Fibroblast of mammary gland (primary cell): ENCODE results near the gene KIFC1.
"Not testable (repeated sequence)": the region's sequence is repeated elsewhere in the genome, so short reads cannot be mapped to it uniquely, and the experiment has no call there.

Experiments used
- DNase-seq: peaks from one replicate; pipeline ENCODE4 v3.0.0-alpha.2; 2010; ENCODE audit warnings: low read depth
- H3K4me3 ChIP-seq: 2 replicates; pipeline ENCODE4 v1.5.1; 2011; ENCODE audit warnings: low read depth, mild to moderate bottlenecking, low read length, moderate library complexity; ENCODE audit not compliant: control insufficient read depth
- CTCF ChIP-seq: conservative IDR thresholded peaks from 2 replicates; pipeline ENCODE4 v1.5.1; 2011; ENCODE audit warnings: low read depth, low read length, inconsistent platforms; ENCODE audit not compliant: control insufficient read depth, insufficient read depth

KIFC1 gene

DNA sequence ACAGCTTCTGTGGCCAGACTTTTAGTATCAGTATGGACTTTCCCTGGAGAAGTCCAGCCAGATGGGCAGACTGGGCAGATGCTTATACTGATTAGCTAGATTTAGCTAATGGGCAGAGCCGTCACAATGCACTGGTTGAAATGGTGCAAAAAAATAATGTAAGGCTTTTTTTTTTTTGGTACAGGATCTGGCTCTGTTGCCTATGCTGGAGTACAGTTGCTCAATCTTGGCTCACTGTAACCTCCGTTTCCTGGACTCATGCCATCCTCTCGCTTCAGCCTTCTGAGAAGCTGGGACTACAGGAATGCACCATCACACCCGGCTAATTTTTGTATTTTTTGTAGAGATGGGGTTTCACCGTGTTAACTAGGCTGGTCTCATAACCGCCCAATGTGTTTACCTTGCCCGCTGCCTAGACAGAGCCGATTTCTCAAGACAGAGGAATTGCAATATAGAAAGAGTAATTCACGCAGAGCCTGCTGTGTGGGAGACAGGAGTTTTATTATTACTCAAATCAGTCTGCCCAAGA lies 16.4 kb upstream of the KIFC1 start:
- no peak for TF ChIP-seq CTCF
- peak overlapping the region; percentile 3 for H3K4me3 ChIP-seq
- peak; percentile 93 for DNase-seq

GRCh38 chr6:33377171-33377570 lies 14.5 kb upstream of the KIFC1 start:
- peak; percentile 67 for DNase-seq
- TF ChIP-seq CTCF: no peak
- no peak overlapping the region for H3K4me3 ChIP-seq

DNA sequence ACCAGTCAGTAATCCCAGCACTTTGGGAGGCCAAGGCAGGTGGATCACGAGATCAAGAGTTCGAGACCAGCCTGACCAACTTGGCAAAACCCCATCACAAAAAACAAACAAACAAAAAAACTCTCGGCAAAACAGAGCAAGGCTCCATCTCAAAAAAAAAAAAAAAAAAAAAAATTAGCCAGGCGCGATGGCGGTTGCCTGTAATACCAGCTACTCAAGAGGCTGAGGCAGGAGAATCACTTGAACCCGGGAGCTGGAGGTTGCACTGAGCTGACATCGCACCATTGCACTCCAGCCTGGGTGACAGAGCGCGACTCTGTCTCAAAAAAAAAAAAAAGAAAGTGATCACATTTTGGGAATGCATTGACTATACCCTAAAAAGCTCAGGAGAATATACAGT lies 12.4 kb upstream of the KIFC1 start:
- not testable (repeated sequence) for H3K4me3 ChIP-seq, DNase-seq

DNA sequence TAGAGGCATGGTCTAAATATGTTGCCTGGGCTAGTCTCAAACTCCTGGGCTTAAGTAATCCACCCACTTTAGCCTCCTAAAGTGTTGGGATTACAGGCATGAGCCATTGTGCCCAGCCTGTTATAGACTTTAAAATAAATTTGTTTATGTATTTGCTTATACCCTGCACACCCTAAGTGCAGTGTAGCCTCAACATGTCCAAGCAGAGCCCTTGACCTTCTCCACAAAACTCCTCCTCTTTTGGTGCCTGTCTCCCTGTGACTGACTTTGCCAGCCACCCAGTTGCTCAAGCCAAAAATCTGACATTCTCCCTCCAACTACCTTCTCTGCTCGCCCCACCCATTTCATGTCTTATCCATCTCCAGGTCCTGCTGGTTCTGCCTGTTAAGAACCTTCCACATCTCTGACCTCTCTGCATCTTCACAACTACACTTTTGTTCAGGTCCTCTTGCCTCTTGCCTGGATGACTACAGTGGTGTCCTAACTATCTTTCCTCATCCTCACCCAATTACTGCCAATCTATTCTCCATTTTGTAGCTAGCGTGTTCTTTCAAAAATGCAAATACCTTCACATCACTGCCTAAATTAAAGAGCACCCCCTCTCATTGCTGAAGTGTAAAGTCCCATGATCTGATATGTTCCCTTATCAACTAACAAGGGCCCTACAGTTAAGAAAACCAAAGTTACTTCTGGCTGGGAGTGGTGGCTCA lies 11.2 kb upstream of the KIFC1 start:
- no peak for TF ChIP-seq CTCF
- no peak overlapping the region for H3K4me3 ChIP-seq

DNA sequence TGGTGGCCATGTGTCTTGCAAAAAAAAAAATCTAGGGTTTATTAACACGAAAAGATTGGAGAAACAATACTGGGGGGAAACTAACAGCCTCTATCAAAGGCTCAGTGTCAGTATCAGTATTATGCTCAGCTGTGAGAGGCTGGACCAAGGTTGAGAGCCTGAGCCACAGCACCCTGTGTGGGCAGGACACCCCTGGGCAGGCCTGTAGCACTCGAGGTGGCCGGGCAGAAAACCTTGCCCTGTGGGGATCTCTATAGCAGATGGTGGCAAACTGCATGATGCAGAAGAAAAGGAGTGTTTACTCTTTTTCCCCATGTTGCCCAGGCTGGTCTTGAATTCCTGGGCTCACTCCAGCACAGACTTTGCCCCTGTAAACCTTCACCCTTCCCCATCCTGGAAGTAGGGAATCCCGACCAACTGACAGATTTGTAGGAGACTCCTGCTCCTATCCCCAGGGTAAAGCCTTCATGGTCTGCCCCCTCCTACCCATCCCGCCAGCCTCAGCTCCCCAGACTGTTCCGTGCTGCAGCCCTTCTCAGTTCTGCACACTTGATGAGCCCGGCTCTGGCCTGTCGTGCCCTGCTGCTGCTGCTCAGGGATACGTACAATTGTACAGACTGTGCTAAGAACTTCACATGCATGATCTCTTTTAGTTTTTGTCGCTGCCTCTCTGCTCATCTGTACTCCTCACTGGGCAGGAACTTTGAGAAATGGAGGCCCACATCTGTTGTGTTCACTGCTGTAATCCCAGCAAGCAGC lies 8.0 kb upstream of the KIFC1 start:
- H3K4me3 ChIP-seq: no peak overlapping the region
- TF ChIP-seq CTCF: no peak
- no peak for DNase-seq

More for the DNA sequence above, 11.2 kb upstream of the KIFC1 start:
- no peak for DNase-seq

DNA sequence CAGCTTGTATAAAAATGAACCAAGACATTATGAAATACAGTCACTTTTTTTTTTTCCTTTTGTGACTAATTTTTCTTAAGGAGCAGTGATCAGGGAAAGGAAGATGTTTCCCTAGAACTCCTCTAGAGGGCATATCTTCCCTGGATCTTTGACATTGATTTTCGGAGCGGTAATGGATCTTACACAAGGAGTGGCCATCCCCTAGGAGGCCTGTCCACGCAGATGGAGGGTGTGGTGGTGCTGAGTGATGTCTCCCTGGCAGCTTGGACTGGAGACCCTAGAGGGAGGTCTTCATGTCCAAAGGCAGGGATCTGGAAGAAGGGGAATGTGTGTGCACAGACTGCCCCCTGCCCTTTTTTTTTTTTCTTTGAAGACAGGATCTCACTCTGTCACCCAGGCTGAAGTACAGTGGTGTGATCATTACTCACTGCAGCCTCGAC lies 7.0 kb upstream of the KIFC1 start:
- no peak overlapping the region for H3K4me3 ChIP-seq
- peak; percentile 73 for TF ChIP-seq CTCF
- DNase-seq: peak; percentile 91

GRCh38 chr6:33390173-33390572 lies 1.4 kb upstream of the KIFC1 start:
- H3K4me3 ChIP-seq: no peak overlapping the region
- no peak for TF ChIP-seq CTCF
- no peak for DNase-seq
